ENCODE measurements around the gene ZBTB7C. TPM values are rescaled to one million over a fixed set of nuclear protein-coding genes. Genes with fewer than 3 reads are reported as not detected.

Gene ZBTB7C
- total RNA-seq, 1 donor from 2014 or later: 0.11 TPM

DNA sequence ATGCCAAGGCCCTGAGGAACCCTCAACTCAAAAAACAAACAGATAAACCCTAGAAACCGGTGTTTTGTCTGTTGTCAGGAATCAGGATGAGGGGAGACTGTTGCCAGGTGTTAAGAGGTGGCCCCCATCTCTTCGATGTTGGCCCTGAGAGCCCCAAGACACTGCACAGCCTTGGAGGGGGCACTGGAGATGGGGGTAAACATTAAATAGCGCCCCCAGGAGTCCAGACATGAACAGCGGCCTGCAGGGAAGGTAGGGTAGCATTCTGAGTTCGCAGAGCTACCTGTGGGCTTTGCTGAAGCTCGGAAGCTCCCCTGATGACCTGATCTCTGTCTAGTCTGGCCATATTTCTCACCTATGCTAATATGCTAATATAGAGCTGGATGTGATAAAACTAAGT is 381.1 kb downstream of the ZBTB7C start:
- H3K27ac Mint-ChIP-seq (ENCODE audit: unreplicated experiment): no peak overlapping the region
- H3K4me3 Mint-ChIP-seq (ENCODE audit: unreplicated experiment): no peak overlapping the region
- TF ChIP-seq, protein P1, sequence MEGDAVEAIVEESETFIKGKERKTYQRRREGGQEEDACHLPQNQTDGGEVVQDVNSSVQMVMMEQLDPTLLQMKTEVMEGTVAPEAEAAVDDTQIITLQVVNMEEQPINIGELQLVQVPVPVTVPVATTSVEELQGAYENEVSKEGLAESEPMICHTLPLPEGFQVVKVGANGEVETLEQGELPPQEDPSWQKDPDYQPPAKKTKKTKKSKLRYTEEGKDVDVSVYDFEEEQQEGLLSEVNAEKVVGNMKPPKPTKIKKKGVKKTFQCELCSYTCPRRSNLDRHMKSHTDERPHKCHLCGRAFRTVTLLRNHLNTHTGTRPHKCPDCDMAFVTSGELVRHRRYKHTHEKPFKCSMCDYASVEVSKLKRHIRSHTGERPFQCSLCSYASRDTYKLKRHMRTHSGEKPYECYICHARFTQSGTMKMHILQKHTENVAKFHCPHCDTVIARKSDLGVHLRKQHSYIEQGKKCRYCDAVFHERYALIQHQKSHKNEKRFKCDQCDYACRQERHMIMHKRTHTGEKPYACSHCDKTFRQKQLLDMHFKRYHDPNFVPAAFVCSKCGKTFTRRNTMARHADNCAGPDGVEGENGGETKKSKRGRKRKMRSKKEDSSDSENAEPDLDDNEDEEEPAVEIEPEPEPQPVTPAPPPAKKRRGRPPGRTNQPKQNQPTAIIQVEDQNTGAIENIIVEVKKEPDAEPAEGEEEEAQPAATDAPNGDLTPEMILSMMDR (IDR thresholded peaks at IDR 0.05): no peak
- no peaks in the 10 kb centered on the region for H3K36me3 Mint-ChIP-seq (ENCODE audit: unreplicated experiment)
- no peaks in the 10 kb centered on the region for H3K9me3 Mint-ChIP-seq (ENCODE audit: unreplicated experiment)
- no peak for DNase-seq (ENCODE audit: extremely low spot score, unreplicated experiment)
- peaks cover 3% of the 10 kb centered on the region for H3K27me3 Mint-ChIP-seq (ENCODE audit: unreplicated experiment)
- H3K4me1 Mint-ChIP-seq (ENCODE audit: unreplicated experiment): peaks cover 18% of the 10 kb centered on the region

DNA sequence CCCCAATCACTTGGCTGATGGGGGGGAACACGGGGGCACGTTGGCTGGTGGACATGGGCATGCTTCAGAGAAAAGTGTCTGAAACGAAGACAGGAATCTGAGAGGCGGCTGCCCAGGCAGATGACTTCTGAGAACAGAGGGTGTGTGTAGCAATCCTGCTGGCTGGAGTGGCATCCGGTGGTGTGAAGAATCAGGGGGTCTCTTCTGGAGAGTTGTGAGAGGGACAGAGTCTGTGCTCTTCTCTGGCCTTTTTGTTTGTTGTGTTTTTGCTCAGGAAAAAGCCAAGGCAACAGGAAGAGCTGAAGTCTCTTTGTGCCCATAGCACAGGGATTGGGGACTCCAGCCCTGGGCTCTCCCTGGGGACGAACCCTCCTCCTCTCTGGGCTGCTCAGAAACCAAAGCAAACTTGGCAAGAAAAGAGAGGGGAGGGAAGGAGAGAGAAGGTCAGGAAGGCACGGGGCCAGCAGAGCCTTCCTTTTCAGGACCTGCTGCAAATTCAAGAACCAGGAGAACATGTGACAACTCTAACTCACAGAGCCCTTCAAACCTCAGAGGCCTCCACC is 381.7 kb downstream of the ZBTB7C start:
- Mint-ChIP-seq H3K4me1 (ENCODE audit: unreplicated experiment) (peaks cover 18% of the 10 kb centered on the region), H3K4me3 (ENCODE audit: unreplicated experiment) (no peak overlapping the region), H3K9me3 (ENCODE audit: unreplicated experiment) (no peaks in the 10 kb centered on the region), H3K27me3 (ENCODE audit: unreplicated experiment) (peaks cover 4% of the 10 kb centered on the region), H3K27ac (ENCODE audit: unreplicated experiment) (peak overlapping the region; percentile 48), H3K36me3 (ENCODE audit: unreplicated experiment) (no peaks in the 10 kb centered on the region)
- DNase-seq (ENCODE audit: extremely low spot score, unreplicated experiment): no peak
- TF ChIP-seq, protein P1 (IDR thresholded peaks at IDR 0.05): no peak

DNA sequence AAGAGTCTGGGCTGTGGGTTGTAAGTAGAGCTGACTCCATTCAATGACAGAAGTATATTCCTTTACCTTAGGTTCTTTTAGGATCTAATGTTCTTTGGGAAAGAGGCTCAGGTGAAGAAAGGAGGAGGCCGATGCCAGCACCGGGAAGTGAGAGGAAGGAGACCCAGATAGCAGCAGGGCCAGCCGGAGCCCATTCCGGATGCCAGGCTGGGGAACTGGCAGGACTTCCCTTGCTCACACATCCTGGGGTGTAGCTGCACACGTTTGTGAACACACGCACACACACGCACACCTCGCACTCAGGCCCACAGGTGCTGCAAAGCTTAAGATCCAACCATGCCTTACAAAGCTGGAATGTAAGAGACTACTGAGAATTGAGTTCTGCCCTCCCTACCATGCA is 383.0 kb downstream of the ZBTB7C start:
- TF ChIP-seq, protein P1 (IDR thresholded peaks at IDR 0.05): no peak
- peaks cover 12% of the 10 kb centered on the region for H3K27me3 Mint-ChIP-seq (ENCODE audit: unreplicated experiment)
- H3K27ac Mint-ChIP-seq (ENCODE audit: unreplicated experiment): no peak overlapping the region
- no peaks in the 10 kb centered on the region for H3K36me3 Mint-ChIP-seq (ENCODE audit: unreplicated experiment)
- no peaks in the 10 kb centered on the region for H3K9me3 Mint-ChIP-seq (ENCODE audit: unreplicated experiment)
- H3K4me1 Mint-ChIP-seq (ENCODE audit: unreplicated experiment): peaks cover 18% of the 10 kb centered on the region
- H3K4me3 Mint-ChIP-seq (ENCODE audit: unreplicated experiment): no peak overlapping the region
- no peak for DNase-seq (ENCODE audit: extremely low spot score, unreplicated experiment)

DNA sequence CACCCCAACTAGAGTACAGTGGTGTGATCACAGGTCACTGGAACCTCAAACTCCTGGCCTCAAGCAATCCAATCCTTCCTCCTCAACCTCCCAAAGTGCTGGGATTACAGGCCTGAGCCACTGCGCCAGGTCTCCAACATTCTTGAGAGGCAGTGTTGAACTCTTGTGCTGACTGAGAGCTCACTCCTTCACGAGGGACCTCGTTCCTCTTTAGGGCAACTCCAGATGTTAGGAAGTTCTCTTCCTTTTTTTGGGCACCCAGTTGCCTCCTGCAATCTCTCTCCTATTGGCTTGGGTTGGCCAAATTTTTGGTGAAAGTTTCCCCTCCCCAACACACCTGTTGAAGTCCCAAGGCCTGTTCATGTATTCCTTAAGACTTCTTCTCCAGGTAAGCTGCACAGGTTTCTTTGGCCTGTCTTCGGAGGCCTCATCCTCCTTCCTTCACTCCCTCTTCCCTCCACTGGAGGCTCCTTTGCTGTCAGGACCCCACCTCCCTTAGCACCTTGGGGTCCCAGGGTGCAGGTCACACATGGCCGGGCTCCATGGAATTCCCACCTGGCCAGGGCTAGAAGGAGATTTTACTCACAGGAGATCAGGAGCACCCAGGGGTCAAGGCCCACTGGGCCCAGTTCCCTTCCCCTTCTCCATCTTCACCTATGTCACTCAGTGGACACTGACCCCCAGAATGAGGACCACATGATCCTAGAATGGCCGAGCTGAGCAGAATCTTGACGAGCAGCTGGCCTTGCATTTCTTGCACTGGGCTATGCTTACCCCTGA is 384.1 kb downstream of the ZBTB7C start:
- Mint-ChIP-seq H3K36me3 (ENCODE audit: unreplicated experiment) (no peaks in the 10 kb centered on the region), H3K4me1 (ENCODE audit: unreplicated experiment) (peaks cover 18% of the 10 kb centered on the region), H3K27ac (ENCODE audit: unreplicated experiment) (no peak overlapping the region)

DNA sequence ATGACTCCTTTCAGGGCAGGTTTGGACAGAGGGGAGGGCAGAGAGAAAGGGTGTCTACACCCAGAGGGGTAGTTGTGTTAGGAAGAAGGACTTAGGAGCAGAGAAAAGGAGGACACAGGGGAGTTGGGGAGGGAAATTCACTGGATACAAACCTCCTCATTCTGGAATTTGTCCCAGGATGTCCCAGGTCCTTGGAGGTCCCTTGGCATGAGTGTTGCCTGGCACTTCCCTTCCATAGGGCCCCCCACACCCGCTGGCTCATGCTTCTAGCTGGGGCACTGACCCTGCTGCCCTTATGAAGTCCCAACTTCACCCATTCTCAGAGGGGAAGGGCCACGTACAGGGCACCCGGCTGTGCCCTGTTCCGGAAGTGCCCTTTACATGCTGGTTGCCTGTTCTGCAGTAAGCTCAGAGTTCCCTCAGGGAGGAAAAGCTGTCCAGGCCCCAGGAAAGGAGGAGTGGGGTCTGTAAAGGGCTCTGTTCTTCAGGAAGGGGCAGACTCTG is 385.1 kb downstream of the ZBTB7C start:
- Mint-ChIP-seq H3K9me3 (ENCODE audit: unreplicated experiment) (no peaks in the 10 kb centered on the region), H3K36me3 (ENCODE audit: unreplicated experiment) (no peaks in the 10 kb centered on the region), H3K27me3 (ENCODE audit: unreplicated experiment) (peaks cover 23% of the 10 kb centered on the region), H3K27ac (ENCODE audit: unreplicated experiment) (no peak overlapping the region), H3K4me1 (ENCODE audit: unreplicated experiment) (peaks cover 18% of the 10 kb centered on the region), H3K4me3 (ENCODE audit: unreplicated experiment) (no peak overlapping the region)
- DNase-seq (ENCODE audit: extremely low spot score, unreplicated experiment): no peak
- TF ChIP-seq, protein P1 (IDR thresholded peaks at IDR 0.05): no peak

More for the DNA sequence above, 384.1 kb downstream of the ZBTB7C start:
- DNase-seq (ENCODE audit: extremely low spot score, unreplicated experiment): no peak
- TF ChIP-seq, protein P1 (IDR thresholded peaks at IDR 0.05): no peak
- Mint-ChIP-seq H3K9me3 (ENCODE audit: unreplicated experiment) (no peaks in the 10 kb centered on the region), H3K4me3 (ENCODE audit: unreplicated experiment) (no peak overlapping the region), H3K27me3 (ENCODE audit: unreplicated experiment) (peaks cover 13% of the 10 kb centered on the region)

All from osteocyte (in vitro differentiated cells).